GM13976 (cell line): ENCODE measurements around the gene FNDC3B.

Experiments used
- DNase-seq: peaks from one replicate; pipeline ENCODE4 v3.0.0; 2012; ENCODE audit warnings: low spot score
- in situ Hi-C: fragments of 300-500 bp; cut with MboI; formaldehyde crosslinking; loops from one replicate; pipeline ENCODE4 v1.12.0; 2022; ENCODE audit warnings: low sequenced_read_pairs, mixed read lengths, inconsistent platforms; ENCODE audit not compliant: unreplicated experiment
- TF ChIP-seq, protein P1 (sequence below): IDR thresholded peaks from 2 replicates; pipeline ENCODE4 v1.5.1; 2012; ENCODE audit warnings: borderline replicate concordance, mild to moderate bottlenecking; ENCODE audit not compliant: insufficient read depth; ENCODE audit errors: extremely low read depth, missing control alignments, control extremely low read depth

The FNDC3B gene

DNA sequence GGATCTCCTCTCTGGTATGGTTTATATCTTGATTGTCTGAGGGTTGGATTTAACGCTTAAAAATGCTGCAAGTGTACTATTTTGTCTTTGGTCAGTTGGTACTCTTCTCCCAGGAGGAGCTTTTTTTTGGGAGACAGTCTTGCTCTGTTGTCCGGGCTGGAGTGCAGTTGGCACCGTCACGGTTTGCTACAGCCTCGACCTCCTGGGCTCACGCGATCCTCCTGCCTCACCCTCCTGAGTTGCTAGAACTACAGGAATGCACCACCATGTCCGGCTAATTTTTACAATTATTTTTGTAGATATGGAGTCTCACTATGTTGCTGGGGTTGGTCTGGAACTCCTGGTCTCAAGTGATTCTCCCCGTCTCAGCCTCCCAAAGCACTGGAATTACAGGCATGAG is 89.5 kb downstream of the FNDC3B start:
- in situ Hi-C loops: no loop called here
- no peak for DNase-seq
- TF ChIP-seq, protein P1, sequence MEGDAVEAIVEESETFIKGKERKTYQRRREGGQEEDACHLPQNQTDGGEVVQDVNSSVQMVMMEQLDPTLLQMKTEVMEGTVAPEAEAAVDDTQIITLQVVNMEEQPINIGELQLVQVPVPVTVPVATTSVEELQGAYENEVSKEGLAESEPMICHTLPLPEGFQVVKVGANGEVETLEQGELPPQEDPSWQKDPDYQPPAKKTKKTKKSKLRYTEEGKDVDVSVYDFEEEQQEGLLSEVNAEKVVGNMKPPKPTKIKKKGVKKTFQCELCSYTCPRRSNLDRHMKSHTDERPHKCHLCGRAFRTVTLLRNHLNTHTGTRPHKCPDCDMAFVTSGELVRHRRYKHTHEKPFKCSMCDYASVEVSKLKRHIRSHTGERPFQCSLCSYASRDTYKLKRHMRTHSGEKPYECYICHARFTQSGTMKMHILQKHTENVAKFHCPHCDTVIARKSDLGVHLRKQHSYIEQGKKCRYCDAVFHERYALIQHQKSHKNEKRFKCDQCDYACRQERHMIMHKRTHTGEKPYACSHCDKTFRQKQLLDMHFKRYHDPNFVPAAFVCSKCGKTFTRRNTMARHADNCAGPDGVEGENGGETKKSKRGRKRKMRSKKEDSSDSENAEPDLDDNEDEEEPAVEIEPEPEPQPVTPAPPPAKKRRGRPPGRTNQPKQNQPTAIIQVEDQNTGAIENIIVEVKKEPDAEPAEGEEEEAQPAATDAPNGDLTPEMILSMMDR: no peak

DNA sequence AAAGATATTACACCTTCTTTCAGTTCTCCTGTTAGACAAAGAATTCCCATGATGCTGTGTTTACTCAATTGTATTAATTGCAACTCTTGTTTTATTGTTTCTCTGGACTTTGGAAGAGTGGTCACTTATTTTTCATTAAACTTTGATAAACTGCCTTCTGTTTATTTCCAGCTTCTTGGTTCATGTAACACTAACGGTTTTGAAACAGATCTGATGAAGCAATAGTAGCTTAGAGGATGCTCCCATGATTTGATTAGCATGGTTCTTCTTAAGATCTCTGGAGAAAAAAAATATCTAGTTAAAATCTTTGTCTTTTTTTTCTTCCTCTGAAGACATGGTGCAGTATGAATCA is 90.1 kb downstream of the FNDC3B start:
- TF ChIP-seq, protein P1: no peak
- in situ Hi-C loops: no loop called here
- no peak for DNase-seq

DNA sequence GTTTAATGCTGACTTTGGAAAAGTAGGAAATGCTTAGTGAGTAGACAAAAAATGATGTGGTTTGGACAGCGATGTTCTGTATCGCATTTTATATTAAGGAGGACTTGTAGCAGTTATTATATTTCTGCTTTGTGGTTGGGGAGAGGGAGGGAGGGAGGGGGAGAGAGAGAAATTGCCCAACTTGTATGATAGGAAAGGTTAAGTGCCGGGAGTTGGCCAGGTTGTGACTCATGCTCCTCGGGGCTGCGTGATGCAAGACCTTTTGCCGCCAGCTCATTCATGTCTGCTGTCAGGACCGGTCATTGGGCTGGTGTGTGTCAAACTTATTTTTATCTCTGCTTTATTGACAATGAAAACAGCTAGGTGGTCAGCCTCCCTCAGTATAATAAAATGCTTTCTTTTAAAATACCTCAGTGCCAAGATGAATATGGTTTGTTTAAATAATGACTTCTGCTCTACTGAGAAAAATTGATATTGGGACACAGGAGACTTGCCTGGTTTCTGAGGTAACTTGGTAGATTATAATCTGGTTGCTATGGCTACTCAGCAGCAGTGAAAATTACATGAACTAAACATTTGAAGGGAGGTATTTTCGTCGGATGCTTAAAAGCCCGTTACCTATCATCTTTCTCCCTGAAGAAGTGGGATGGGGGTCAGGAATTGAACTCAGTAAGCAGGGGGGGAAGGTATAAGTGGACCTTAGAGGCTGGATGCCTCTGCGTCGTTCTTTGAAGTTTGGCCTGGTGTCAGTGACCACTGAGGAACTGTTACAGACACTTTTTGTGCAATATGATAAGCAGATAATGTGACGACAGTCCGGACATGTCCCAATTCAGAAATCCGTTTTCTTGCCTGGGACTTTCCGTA is 90.7 kb downstream of the FNDC3B start:
- no peak for DNase-seq
- in situ Hi-C loops: no loop called here
- TF ChIP-seq, protein P1: no peak

DNA sequence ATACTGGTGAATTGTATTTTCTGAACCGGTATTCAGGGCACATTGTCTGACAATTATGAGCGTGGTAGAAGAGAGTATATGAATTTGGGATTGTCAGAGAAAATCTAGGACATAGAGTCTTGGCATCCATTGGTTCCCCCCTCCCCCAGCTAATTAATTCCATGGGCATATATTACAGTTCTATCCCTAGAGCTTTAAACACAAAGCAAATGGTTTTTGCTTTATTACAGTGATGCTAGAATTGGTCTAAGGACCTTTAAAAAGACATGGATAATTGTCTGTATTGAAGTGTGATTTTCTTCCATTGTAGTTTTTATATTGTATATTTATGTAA is 91.3 kb downstream of the FNDC3B start:
- in situ Hi-C loops: no loop called here
- TF ChIP-seq, protein P1: no peak
- no peak for DNase-seq

DNA sequence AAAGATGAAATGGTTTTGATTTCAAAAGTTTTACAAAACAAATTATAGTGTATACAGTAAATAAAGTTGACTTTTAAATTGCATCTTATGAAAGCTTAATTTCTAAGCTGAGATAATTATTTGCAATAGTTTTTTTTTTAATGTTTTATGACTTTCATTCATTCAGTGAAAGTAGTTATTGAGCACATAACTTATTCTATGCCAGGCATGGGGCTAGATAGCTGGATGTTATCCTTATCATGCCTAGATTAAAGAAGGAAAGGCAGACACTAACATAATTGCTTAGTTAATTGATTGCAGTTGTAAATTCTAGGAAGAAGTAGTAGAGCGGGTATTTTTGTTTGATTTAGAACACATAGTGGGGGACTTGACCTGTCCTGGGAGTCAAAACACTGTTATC is 92.4 kb downstream of the FNDC3B start:
- TF ChIP-seq, protein P1: no peak
- no peak for DNase-seq
- in situ Hi-C loops: no loop called here

DNA sequence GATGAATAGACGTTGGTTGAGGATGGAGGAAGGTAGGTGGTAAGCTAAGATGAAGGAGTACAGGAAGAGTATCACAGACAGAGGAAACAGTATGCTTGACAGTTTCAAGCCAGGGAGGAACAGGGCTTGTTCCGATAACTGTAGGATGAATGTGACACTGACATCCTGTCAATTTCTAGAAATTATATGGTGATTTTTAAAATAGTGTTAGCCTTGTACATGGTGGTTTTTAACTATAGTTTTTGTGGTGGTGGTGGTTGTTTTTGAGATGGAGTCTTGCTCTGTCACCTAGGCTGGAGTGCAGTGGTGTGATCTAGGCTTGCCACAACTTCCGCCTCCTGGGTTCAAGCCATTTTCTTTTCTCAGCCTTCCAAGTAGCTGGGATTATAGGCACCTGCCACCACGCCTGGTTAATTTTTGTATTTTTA is 92.8 kb downstream of the FNDC3B start:
- TF ChIP-seq, protein P1: no peak
- no peak for DNase-seq
- in situ Hi-C loops: no loop called here
